Heart right ventricle (tissue), 16 donors: ENCODE data around the gene DPP10. TPM values are rescaled to one million over a fixed set of nuclear protein-coding genes. Genes with fewer than 3 reads are reported as not detected.
A peak's percentile ranks its signal among the peaks of the same experiment; 100 is the strongest.

ENCODE experiments used
- ATAC-seq, 8 donors: fragments of 200-7000 bp; cut with Tn5 transposase; one replicate each; pipeline ENCODE4 v1.9.1; 2020; ENCODE audit warnings: mild to moderate bottlenecking in 8 of 8, moderate library complexity in 8 of 8, moderate number of reproducible peaks in 1 of 8
- DNase-seq, 2 donors: peaks; one replicate each; pipeline ENCODE4 v3.0.0-alpha.2; 2020
- H3K27ac ChIP-seq, 10 donors: fragments of 200-600 bp; sonication (generic) in 2 of 10; one replicate each; pipeline versions ENCODE4 v1.5.0 to v1.8.0; 2020 to 2022; ENCODE audit warnings: mild to moderate bottlenecking in 3 of 10
- H3K27me3 ChIP-seq, 7 donors: fragments of 200-600 bp; one replicate each; pipeline ENCODE4 v1.8.0; 2021 to 2022; ENCODE audit warnings: mild to moderate bottlenecking in 2 of 7
- H3K36me3 ChIP-seq, 9 donors: fragments of 200-600 bp; sonication (generic) in 1 of 9; one replicate each; pipeline versions ENCODE4 v1.5.0 to v1.8.0; 2020 to 2022; ENCODE audit warnings: mild to moderate bottlenecking in 2 of 9
- H3K4me1 ChIP-seq, 9 donors: fragments of 200-600 bp; sonication (generic) in 1 of 9; one replicate each; pipeline versions ENCODE4 v1.5.0 to v1.8.0; 2020 to 2022; ENCODE audit warnings: mild to moderate bottlenecking in 4 of 9
- H3K4me3 ChIP-seq, 10 donors: fragments of 200-600 bp; sonication (generic) in 2 of 10; one replicate each; pipeline versions ENCODE4 v1.5.0 to v1.8.0; 2020 to 2022; ENCODE audit warnings: mild to moderate bottlenecking in 7 of 10, moderate library complexity in 2 of 10
- H3K9me3 ChIP-seq, 11 donors: fragments of 200-600 bp in 10 of 11; sonication (generic) in 2 of 11; one replicate each; pipeline versions ENCODE4 v1.5.0 to v1.8.0; 2013 to 2022; ENCODE audit warnings: mild to moderate bottlenecking in 2 of 11, control low read depth in 1 of 11, moderate library complexity in 1 of 11
- CTCF ChIP-seq, 9 donors: fragments of 200-600 bp; sonication (generic) in 2 of 9; IDR thresholded peaks; one replicate each; pipeline versions ENCODE4 v1.5.0 to v1.8.0; 2021 to 2022; ENCODE audit warnings: antibody characterized with exemption in 9 of 9, mild to moderate bottlenecking in 5 of 9, moderate library complexity in 1 of 9
- WGBS, 2 donors: extraction: QIAGEN DNeasy Blood & Tissue Kit; methylation state at CpG; one replicate each; pipeline ENCODE4 v1.1.7; 2013; ENCODE audit warnings: inconsistent platforms in 1 of 2; 5-methylcytosine and 5-hydroxymethylcytosine counted together
- intact Hi-C, 10 donors: fragments of 100-400 bp; cut with DNase I; formaldehyde crosslinking; loops; one replicate each; pipeline versions ENCODE4 v1.11.1 to v1.14.2; 2022
- polyA plus RNA-seq, 2 donors: library from polyadenylated mRNA; stranded (reverse); fragments of 200-250 nt; gene quantifications; one replicate each; pipeline ENCODE4 v1.2.3, GENCODE V29; 2013
- total RNA-seq, 10 donors: library from RNA; stranded (reverse); fragmentation: NEBNext Ultra II Directional in 3 of 10; extraction: Animal tissue kit (Norgen Biotek cat#: 25700) in 3 of 10; gene quantifications; one replicate each; pipeline versions ENCODE4 v1.2.1 to v1.2.4, GENCODE V29; 2021 to 2023
- donor health status: Arrhythmogenic right ventricular cardiomyopathy.
- donor health status: ischemic (EF 13 %, LVEDD 7.1; RV severe dilation, severe dysfunction).
- donor health status: healthy with polysubstance abuse.
- donor health status: DM: no; HTN: yes; CAD: no.
- donor health status: DM: no; HTN: no; CAD: no.
- donor health status: ischemic (EF 25% LVEDD 6.9; RV normal size, moderate dysfunction).
- donor health status: ischemic (EF 25% LVEDD 5.7; RV mildly dilated, moderate dysfunction).
- donor health status: healthy.
- donor health status: DM: yes; HTN: yes; CAD: no.
- donor health status: Ischemic cardiomyopathy.
- donor health status: ischemic (EF 35%, LVEDD 5.7; RV mildly dilated, moderate dysfunction).
- donor health status: nonischemic (EF 11% LVEDD 7.7; RV severe dilation, severe dysfunction).
- donor health status: DM: yes; HTN: yes; CAD: no.
- donor health status: PGD.
- donor health status: ischemic (EF 29% LVEDD 5.4; RV normal size, mild dysfunction).
- donor health status: nonischemic (EF 23%, LVEDD 6.1; RV moderate dilation, normal function).

Gene DPP10
- total and polyA plus RNA-seq, 12 donors: 0.15 to 0.49 (median 0.38) TPM; not detected in 9

GRCh38 chr2:114651933-114652332 lies 209.5 kb downstream of the DPP10 start:
- no peak for TF ChIP-seq CTCF (IDR thresholded peaks at IDR 0.05)
- ATAC-seq: no peak
- peaks cover 0 to 2% (median 0%) of the 10 kb centered on the region in 11 donors for H3K9me3 ChIP-seq
- WGBS, 2 donors: 62 to 75% methylated on average over 4 of the region's 4 CpGs
- no peaks in the 10 kb centered on the region for H3K36me3 ChIP-seq
- H3K27ac ChIP-seq: no peak overlapping the region
- DNase-seq: no peak
- H3K4me1 ChIP-seq: no peaks in the 10 kb centered on the region
- peaks cover 0 to 5% (median 0%) of the 10 kb centered on the region in 7 donors for H3K27me3 ChIP-seq
- no peak overlapping the region for H3K4me3 ChIP-seq
- intact Hi-C loops: loop anchor here in 1 of 10 donors (5.0 kb wide), 1 partner anchor 935 kb away; no protein-coding TSS in a partner anchor

GRCh38 chr2:114659880-114660279 lies 217.4 kb downstream of the DPP10 start:
- intact Hi-C loops: no loop called here
- Histone ChIP-seq H3K27me3 (peaks cover 0 to 29% (median 8%) of the 10 kb centered on the region in 7 donors), H3K36me3 (no peaks in the 10 kb centered on the region), H3K4me1 (peaks cover 0 to 8% (median 0%) of the 10 kb centered on the region in 9 donors), H3K9me3 (no peaks in the 10 kb centered on the region), H3K4me3 (no peak overlapping the region), H3K27ac (no peak overlapping the region)
- 72 to 79% methylated on average over 2 of the region's 2 CpGs for WGBS, 2 donors
- ATAC-seq (no peak), DNase-seq (no peak)
- no peak for TF ChIP-seq CTCF (IDR thresholded peaks at IDR 0.05)

GRCh38 chr2:114661971-114662939 lies 219.8 kb downstream of the DPP10 start:
- Histone ChIP-seq H3K27me3 (peaks cover 0 to 29% (median 8%) of the 10 kb centered on the region in 7 donors), H3K4me3 (peak overlapping the region; percentile 19 to 66 (median 53)), H3K9me3 (no peaks in the 10 kb centered on the region), H3K36me3 (no peaks in the 10 kb centered on the region), H3K27ac (no peak overlapping the region), H3K4me1 (peaks cover 0 to 8% (median 0%) of the 10 kb centered on the region in 9 donors)
- 21 to 22% methylated on average over 67 of the region's 67 CpGs for WGBS, 2 donors
- intact Hi-C loops: no loop called here
- DNase-seq (peak; percentile 5 to 13), ATAC-seq (peak in 7 of 8 donors; percentile 33 to 75 (median 52))
- no peak for TF ChIP-seq CTCF (IDR thresholded peaks at IDR 0.05)

- no peaks in the 10 kb centered on the region for H3K36me3 ChIP-seq
- H3K4me1 ChIP-seq: no peaks in the 10 kb centered on the region
- no peak for DNase-seq
- H3K9me3 ChIP-seq: no peaks in the 10 kb centered on the region
- no peak for TF ChIP-seq CTCF (IDR thresholded peaks at IDR 0.05)
- intact Hi-C loops: no loop called here
- peaks cover 0 to 2% (median 0%) of the 10 kb centered on the region in 7 donors for H3K27me3 ChIP-seq
- H3K27ac ChIP-seq: no peak overlapping the region
- no peak for ATAC-seq
- no peak overlapping the region for H3K4me3 ChIP-seq
These were observed 226.0 kb downstream of the DPP10 start for GRCh38 chr2:114668415-114668814.
